Endothelial cell of umbilical vein (primary cell): Measurements from ENCODE around the gene MCC. TPM values are rescaled to one million over a fixed set of nuclear protein-coding genes. Genes with fewer than 3 reads are reported as not detected.
A peak's percentile ranks its signal among the peaks of the same experiment; 100 is the strongest.

Source experiments
- BruUV-seq: library from RNA; stranded (reverse); fragments of 400-500 nt; replicated peaks from 2 replicates; lab custom pipeline; 2021; lab: Mats Ljungman, UMichigan
- CTCF ChIA-PET: fragments of 300-600, 350-600 bp; sonication (Branson Sonifier 250); formaldehyde crosslinking; loops from one replicate; lab custom pipeline; 2021; ENCODE audit warnings: antibody characterized with exemption, inconsistent platforms; lab: Charles Lee
- POLR2A ChIA-PET: fragments of 300-600, 350-600 bp; sonication (Branson Sonifier 250); formaldehyde crosslinking; loops from one replicate; lab custom pipeline; 2021; ENCODE audit warnings: antibody characterized with exemption, inconsistent platforms; lab: Charles Lee
- DNase-seq: peaks from one replicate; pipeline ENCODE4 v3.0.0-alpha.2; 2011; ENCODE audit warnings: low read depth, low spot score
- FAIRE-seq: peaks from 2 replicates; lab custom pipeline; 2011; peaks lifted over from hg19 to GRCh38; lab: Jason Lieb, UNC
- H2AFZ ChIP-seq: 2 replicates; pipeline ENCODE4 v1.6.0; 2012; ENCODE audit warnings: low read depth, low read length, control low read depth, inconsistent platforms
- H3K27ac ChIP-seq: 2 replicates; pipeline ENCODE4 v1.5.1; 2011; ENCODE audit warnings: low read depth, mild to moderate bottlenecking, control low read depth, low read length, moderate library complexity; ENCODE audit not compliant: insufficient read depth
- H3K27me3 ChIP-seq, 2 experiments: 2 replicates each; pipeline versions ENCODE4 v1.6.0 to v1.6.1; 2011; ENCODE audit warnings: low read length in 2 of 2, mixed read lengths in 1 of 2; ENCODE audit not compliant: control insufficient read depth in 2 of 2, insufficient read depth in 2 of 2
- H3K36me3 ChIP-seq, 2 experiments: 2 replicates in 1 of 2; 3 replicates in 1 of 2; pipeline ENCODE4 v1.5.1; 2011; ENCODE audit warnings: low read length in 2 of 2, mild to moderate bottlenecking in 1 of 2, moderate library complexity in 1 of 2; ENCODE audit not compliant: control insufficient read depth in 2 of 2, insufficient read depth in 2 of 2; ENCODE audit errors: extremely low read depth in 1 of 2
- H3K4me1 ChIP-seq: 3 replicates; pipeline ENCODE4 v1.5.1; 2011; ENCODE audit warnings: mild to moderate bottlenecking, low read length; ENCODE audit not compliant: control insufficient read depth, insufficient read depth; ENCODE audit errors: extremely low read depth
- H3K4me2 ChIP-seq: 2 replicates; pipeline ENCODE4 v1.6.1; 2011; ENCODE audit warnings: low read length, control low read depth, mixed read lengths; ENCODE audit not compliant: insufficient read depth
- H3K4me3 ChIP-seq, 3 experiments: fragments of 200-600 bp in 1 of 3; sonication (generic), shearing (Covaris generic) in 1 of 3; replicated peaks in 1 of 3; 2 replicates each; pipeline ENCODE4 v1.5.1; 2011 to 2016; ENCODE audit warnings: control low read depth in 3 of 3, low read length in 3 of 3, mild to moderate bottlenecking in 2 of 3, inconsistent platforms in 1 of 3, low read depth in 1 of 3, moderate library complexity in 1 of 3; ENCODE audit not compliant: insufficient read depth in 1 of 3
- H3K79me2 ChIP-seq: 2 replicates; pipeline ENCODE4 v1.6.0; 2012; ENCODE audit warnings: low read length, inconsistent platforms; ENCODE audit not compliant: control insufficient read depth, insufficient read depth
- H3K9ac ChIP-seq: replicated peaks from 2 replicates; pipeline ENCODE3; 2011; ENCODE audit warnings: low read length, control low read depth; ENCODE audit not compliant: insufficient read depth; ENCODE audit errors: extremely low read depth
- H3K9me1 ChIP-seq: replicated peaks from 3 replicates; pipeline ENCODE4 v1.6.0; 2011; ENCODE audit warnings: mild to moderate bottlenecking, low read length; ENCODE audit not compliant: control insufficient read depth, insufficient read depth; ENCODE audit errors: extremely low read depth
- H3K9me3 ChIP-seq: replicated peaks from 2 replicates; pipeline ENCODE4 v1.5.1; 2012; ENCODE audit warnings: low read length, inconsistent platforms; ENCODE audit not compliant: control insufficient read depth, insufficient read depth
- H4K20me1 ChIP-seq: replicated peaks from 2 replicates; pipeline ENCODE3; 2011; ENCODE audit warnings: mild to moderate bottlenecking, low read length; ENCODE audit not compliant: control insufficient read depth, insufficient read depth; ENCODE audit errors: extremely low read depth
- CTCF ChIP-seq, 2 donors: IDR thresholded peaks; 1 replicate in 1 of 2; 2 replicates in 1 of 2; pipeline ENCODE4 v1.5.1; 2011; ENCODE audit warnings: low read length in 2 of 2, mild to moderate bottlenecking in 2 of 2, moderate library complexity in 2 of 2, control low read depth in 1 of 2, inconsistent platforms in 1 of 2, low read depth in 1 of 2; ENCODE audit not compliant: insufficient read depth in 1 of 2; ENCODE audit errors: extremely low read depth in 1 of 2
- EZH2 ChIP-seq: IDR thresholded peaks from 2 replicates; pipeline ENCODE4 v1.6.1; 2012; ENCODE audit warnings: borderline replicate concordance, low read depth, mild to moderate bottlenecking, moderate library complexity, low read length, inconsistent platforms; ENCODE audit not compliant: severe bottlenecking
- FOS ChIP-seq: IDR thresholded peaks from 2 replicates; pipeline ENCODE4 v1.6.1; 2011; ENCODE audit warnings: mild to moderate bottlenecking, low read length, moderate library complexity, borderline replicate concordance; ENCODE audit not compliant: insufficient read depth
- GATA2 ChIP-seq: IDR thresholded peaks from 2 replicates; pipeline ENCODE4 v1.7.0; 2011; ENCODE audit warnings: low read depth, mild to moderate bottlenecking, moderate library complexity, mixed read lengths, low read length; ENCODE audit not compliant: insufficient read length, insufficient read depth
- JUN ChIP-seq: IDR thresholded peaks from 2 replicates; pipeline ENCODE4 v1.6.1; 2011; ENCODE audit warnings: borderline replicate concordance, low read depth; ENCODE audit not compliant: insufficient read length, insufficient read depth
- MAX ChIP-seq: IDR thresholded peaks from 2 replicates; pipeline ENCODE4 v1.6.1; 2011; ENCODE audit not compliant: insufficient read depth, insufficient read length
- MYC ChIP-seq: IDR thresholded peaks from one replicate; pipeline ENCODE4 v1.6.1; 2011; ENCODE audit warnings: mild to moderate bottlenecking, low read depth, low read length
- POLR2A ChIP-seq: IDR thresholded peaks from 2 replicates; pipeline ENCODE4 v1.6.1; 2012; ENCODE audit warnings: low read depth, mild to moderate bottlenecking, control low read depth, low read length
- POLR2AphosphoS5 ChIP-seq: IDR thresholded peaks from 2 replicates; pipeline ENCODE4 v1.6.1; 2012; ENCODE audit warnings: low read depth, mild to moderate bottlenecking, control low read depth, low read length, moderate library complexity; ENCODE audit not compliant: insufficient read depth
- dilution Hi-C: fragments of 300-500 bp; cut with MboI; formaldehyde crosslinking; loops from one replicate; pipeline ENCODE4 v1.15.0; 2019; ENCODE audit warnings: low sequenced_read_pairs; ENCODE audit not compliant: extremely low pct_ligation_motif_present
- intact Hi-C: fragments of 100-400 bp; cut with micrococcal nuclease; formaldehyde crosslinking; loops from one replicate; pipeline ENCODE4 v1.10.0; 2022
- polyA plus RNA-seq, 4 experiments: library from polyadenylated mRNA; depleted of rRNA in 3 of 4; stranded (reverse) in 3 of 4; unstranded in 1 of 4; fragments of >200 nt; gene quantifications; 2 replicates each; pipeline versions ENCODE4 v1.2.1 to v1.2.3, GENCODE V29; 2011 to 2012; ENCODE audit warnings: missing spikeins in 1 of 4
- total RNA-seq: library from RNA; stranded (reverse); gene quantifications from 2 replicates; pipeline ENCODE4 v1.2.3, GENCODE V29; 2021

The MCC gene
- total and polyA plus RNA-seq, 2 donors (not counting 3 experiments of a cell fraction or from before 2014, with no cell fraction given) = 6.9 to 27.5 TPM

GRCh38 chr5:113336975-113337374, 151.3 kb downstream of the MCC start:
- BruUV-seq = no TSS peak
- no peak overlapping the region for H3K9ac ChIP-seq
- no peaks in the 10 kb centered on the region for H3K27me3 ChIP-seq
- no peak overlapping the region for H3K4me3 ChIP-seq
- peak; percentile 57 for FAIRE-seq
- no peaks in the 10 kb centered on the region for H4K20me1 ChIP-seq
- intact Hi-C loops (loop anchor here (1.0 to 5.0 kb wide), 4 partner anchors 42 to 325 kb away; no protein-coding TSS in a partner anchor), dilution Hi-C loops (no loop called here)
- H3K36me3 ChIP-seq = no peaks in the 10 kb centered on the region
- peaks cover 8% of the 10 kb centered on the region for H3K4me1 ChIP-seq
- TF ChIP-seq CTCF (IDR thresholded peaks at IDR 0.05; ENCODE audit: extremely low read depth in 1 of 2, insufficient read depth in 1 of 2, low read depth in 1 of 2, low read length in 2 of 2) = peak; percentile 51 to 59
- TF ChIP-seq GATA2 = no peak
- no peak for TF ChIP-seq POLR2AphosphoS5
- peak; percentile 78 for DNase-seq
- no peaks in the 10 kb centered on the region for H3K79me2 ChIP-seq
- CTCF ChIA-PET = interaction anchor here (0.5 to 6.7 kb wide), 33 partner anchors 31 to 1113 kb away, joined by 3 to 263 read pairs (median 3); partner anchors contain the start of genes MCC and YTHDC2
- no peak overlapping the region for H3K27ac ChIP-seq
- no peak overlapping the region for H2AFZ ChIP-seq
- POLR2A ChIA-PET = interaction anchor here (0.9 kb wide), 1 partner anchor 174 kb away, joined by 4 read pairs; no protein-coding TSS in a partner anchor
- no peaks in the 10 kb centered on the region for H3K9me1 ChIP-seq
- no peak overlapping the region for H3K4me2 ChIP-seq
- H3K9me3 ChIP-seq = no peaks in the 10 kb centered on the region

GRCh38 chr5:113333411-113333810, 154.8 kb downstream of the MCC start:
- Histone ChIP-seq H3K4me2 (no peak overlapping the region), H3K79me2 (no peaks in the 10 kb centered on the region), H3K9me3 (no peaks in the 10 kb centered on the region), H3K36me3 (no peaks in the 10 kb centered on the region), H3K27me3 (no peaks in the 10 kb centered on the region), H4K20me1 (no peaks in the 10 kb centered on the region), H3K4me1 (peaks cover 9% of the 10 kb centered on the region), H3K9me1 (no peaks in the 10 kb centered on the region), H3K27ac (no peak overlapping the region), H3K4me3 (no peak overlapping the region), H3K9ac (no peak overlapping the region), H2AFZ (no peak overlapping the region)
- CTCF ChIA-PET = interaction anchor here (3.0 to 6.7 kb wide), 3 partner anchors 177 to 338 kb away, joined by 25 to 263 read pairs (median 179); no protein-coding TSS in a partner anchor
- POLR2A ChIA-PET = no interaction called here
- FAIRE-seq (no peak), DNase-seq (no peak)
- TF ChIP-seq POLR2A (no peak), POLR2AphosphoS5 (no peak), FOS (no peak), JUN (no peak), MYC (no peak), EZH2 (no peak), GATA2 (no peak), MAX (no peak), CTCF (IDR thresholded peaks at IDR 0.05; ENCODE audit: extremely low read depth in 1 of 2, insufficient read depth in 1 of 2, low read depth in 1 of 2, low read length in 2 of 2) (no peak)
- BruUV-seq = no TSS peak
- intact Hi-C loops = no loop called here
- dilution Hi-C loops = no loop called here
